ENCODE results near the gene RFT1. TPM values are rescaled to one million over a fixed set of nuclear protein-coding genes. Genes with fewer than 3 reads are reported as not detected.

The RFT1 gene
- total and polyA plus RNA-seq, 4 donors, result 10.8 to 23.1 (median 21.6) TPM

DNA sequence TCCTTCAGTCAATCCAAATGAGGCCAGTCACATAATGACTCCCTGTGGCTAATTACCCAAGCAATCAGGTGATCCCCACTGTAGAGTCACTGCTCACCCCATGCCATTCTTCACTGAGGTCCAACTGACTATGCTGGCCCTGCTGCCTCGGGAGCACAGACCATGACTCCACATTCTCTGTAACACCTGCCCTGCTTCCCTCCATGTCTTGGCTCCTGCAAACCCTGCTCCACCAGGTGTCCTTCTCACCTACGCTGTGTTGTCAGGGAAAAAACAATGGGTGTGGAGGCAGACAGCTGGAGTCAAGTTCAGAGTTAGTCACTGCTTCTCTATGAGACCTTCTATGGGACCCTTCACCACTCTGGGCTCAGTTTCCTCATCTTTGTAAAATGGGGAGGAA, 78.3 kb downstream of the RFT1 start:
- Histone ChIP-seq H3K9ac (ENCODE audit: insufficient read depth in 1 of 2, low read length in 2 of 2) (no peak overlapping the region), H3K4me1 (ENCODE audit: control insufficient read depth in 5 of 5, insufficient read depth in 5 of 5, low read length in 5 of 5) (no peaks in the 10 kb centered on the region), H3K27ac (ENCODE audit: low read depth in 1 of 2, low read length in 1 of 2) (no peak overlapping the region), H3K36me3 (ENCODE audit: control insufficient read depth in 4 of 4, insufficient read depth in 4 of 4, low read length in 4 of 4) (no peaks in the 10 kb centered on the region), H3K27me3 (ENCODE audit: control insufficient read depth in 3 of 3, insufficient read depth in 3 of 3, low read length in 2 of 3) (peaks cover 0 to 4% (median 0%) of the 10 kb centered on the region in 3 donors), H3K4me3 (no peak overlapping the region), H3K9me3 (ENCODE audit: control insufficient read depth in 4 of 4, insufficient read depth in 3 of 4, low read length in 3 of 4) (no peaks in the 10 kb centered on the region)
- ATAC-seq (ENCODE audit: insufficient read depth, low FRiP score) (no peak), DNase-seq (no peak)
- 92 to 94% methylated on average over 2 of the region's 2 CpGs for WGBS, 2 donors
- TF ChIP-seq, protein P1, sequence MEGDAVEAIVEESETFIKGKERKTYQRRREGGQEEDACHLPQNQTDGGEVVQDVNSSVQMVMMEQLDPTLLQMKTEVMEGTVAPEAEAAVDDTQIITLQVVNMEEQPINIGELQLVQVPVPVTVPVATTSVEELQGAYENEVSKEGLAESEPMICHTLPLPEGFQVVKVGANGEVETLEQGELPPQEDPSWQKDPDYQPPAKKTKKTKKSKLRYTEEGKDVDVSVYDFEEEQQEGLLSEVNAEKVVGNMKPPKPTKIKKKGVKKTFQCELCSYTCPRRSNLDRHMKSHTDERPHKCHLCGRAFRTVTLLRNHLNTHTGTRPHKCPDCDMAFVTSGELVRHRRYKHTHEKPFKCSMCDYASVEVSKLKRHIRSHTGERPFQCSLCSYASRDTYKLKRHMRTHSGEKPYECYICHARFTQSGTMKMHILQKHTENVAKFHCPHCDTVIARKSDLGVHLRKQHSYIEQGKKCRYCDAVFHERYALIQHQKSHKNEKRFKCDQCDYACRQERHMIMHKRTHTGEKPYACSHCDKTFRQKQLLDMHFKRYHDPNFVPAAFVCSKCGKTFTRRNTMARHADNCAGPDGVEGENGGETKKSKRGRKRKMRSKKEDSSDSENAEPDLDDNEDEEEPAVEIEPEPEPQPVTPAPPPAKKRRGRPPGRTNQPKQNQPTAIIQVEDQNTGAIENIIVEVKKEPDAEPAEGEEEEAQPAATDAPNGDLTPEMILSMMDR (IDR thresholded peaks at IDR 0.05; ENCODE audit: control extremely low read depth, extremely low read depth), result no peak

DNA sequence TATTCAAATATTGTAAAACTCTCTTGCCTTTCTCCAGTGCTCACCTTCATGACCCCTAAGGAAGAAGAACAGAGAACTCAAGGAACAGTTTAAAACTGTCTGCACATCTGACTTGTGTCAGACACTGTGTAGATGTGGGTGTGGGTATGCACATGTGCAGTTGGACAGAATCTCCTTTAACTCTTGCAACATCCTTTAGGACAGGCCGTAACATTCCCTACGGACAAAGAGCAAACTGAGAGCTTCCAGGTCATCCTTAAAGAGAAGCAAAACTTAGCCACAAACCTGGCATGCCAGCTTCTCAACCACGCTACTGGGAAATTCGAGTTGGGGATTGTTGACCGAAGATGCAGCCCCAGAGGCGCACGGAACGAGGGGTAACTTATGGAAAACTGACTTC, 80.2 kb downstream of the RFT1 start:
- Histone ChIP-seq H3K27ac (ENCODE audit: low read depth in 1 of 2, low read length in 1 of 2) (no peak overlapping the region), H3K36me3 (ENCODE audit: control insufficient read depth in 4 of 4, insufficient read depth in 4 of 4, low read length in 4 of 4) (no peaks in the 10 kb centered on the region), H3K4me1 (ENCODE audit: control insufficient read depth in 5 of 5, insufficient read depth in 5 of 5, low read length in 5 of 5) (peaks cover 0 to 4% (median 0%) of the 10 kb centered on the region in 5 donors), H3K27me3 (ENCODE audit: control insufficient read depth in 3 of 3, insufficient read depth in 3 of 3, low read length in 2 of 3) (peaks cover 0 to 4% (median 0%) of the 10 kb centered on the region in 3 donors), H3K9ac (ENCODE audit: insufficient read depth in 1 of 2, low read length in 2 of 2) (no peak overlapping the region), H3K4me3 (no peak overlapping the region), H3K9me3 (ENCODE audit: control insufficient read depth in 4 of 4, insufficient read depth in 3 of 4, low read length in 3 of 4) (no peaks in the 10 kb centered on the region)
- ATAC-seq (ENCODE audit: insufficient read depth, low FRiP score) (no peak), DNase-seq (no peak)
- WGBS, 2 donors, result 90 to 93% methylated on average over 8 of the region's 8 CpGs
- TF ChIP-seq, protein P1 (IDR thresholded peaks at IDR 0.05; ENCODE audit: control extremely low read depth, extremely low read depth), result no peak

DNA sequence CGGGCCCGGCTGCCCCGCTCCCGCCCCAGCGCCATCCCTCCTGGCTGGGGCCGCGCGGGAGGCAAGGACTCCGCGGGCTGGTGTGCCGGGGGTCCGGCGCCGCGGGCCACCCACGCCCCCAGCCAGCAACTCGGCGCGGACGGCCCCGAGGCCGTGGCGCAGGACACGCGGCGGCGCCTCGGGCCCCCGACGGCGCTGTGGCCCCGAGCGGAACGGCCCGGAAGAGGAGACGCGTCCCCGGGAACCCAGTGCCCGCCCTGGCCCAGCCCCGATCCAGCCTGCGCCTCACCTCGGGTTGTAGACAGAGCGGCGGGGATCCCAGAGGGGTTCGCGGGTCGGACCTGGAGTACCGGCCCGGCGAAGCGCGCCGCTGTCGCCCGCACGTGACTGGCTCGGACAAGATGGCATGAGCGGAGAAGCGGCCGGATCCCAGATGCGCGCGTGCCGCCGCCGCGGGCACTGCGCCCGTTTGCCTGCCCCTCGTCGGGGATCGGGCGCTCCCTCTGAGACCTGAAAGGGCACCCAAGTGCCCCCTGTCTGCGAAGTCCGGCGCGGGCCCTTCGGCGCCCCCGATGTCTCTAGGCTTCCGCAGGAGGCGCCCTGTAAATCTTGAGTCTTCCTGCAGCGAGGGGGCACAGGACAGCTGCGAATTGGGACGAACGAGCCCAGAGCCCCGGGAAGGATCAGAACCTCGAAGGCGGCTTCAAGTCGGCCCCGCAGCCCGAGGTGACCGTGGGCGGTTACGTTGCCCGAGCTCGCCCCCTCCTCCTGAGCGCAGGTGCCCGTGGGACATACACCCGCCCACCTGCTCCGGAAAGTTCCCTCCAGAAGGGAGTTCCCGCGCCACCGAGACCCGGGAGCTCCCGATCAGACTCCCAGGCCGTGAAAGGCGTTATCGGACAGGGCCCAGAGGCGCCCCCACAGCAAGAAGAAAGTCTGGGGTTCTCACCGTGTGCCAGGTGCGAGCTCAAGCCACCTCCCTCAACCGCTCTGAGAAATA, 83.8 kb downstream of the RFT1 start:
- peak; percentile 40 to 68 (median 47) for DNase-seq
- WGBS, 2 donors, result 3 to 4% methylated on average over 71 to 113 of the region's 113 CpGs
- H3K9ac ChIP-seq (ENCODE audit: insufficient read depth in 1 of 2, low read length in 2 of 2), result no peak overlapping the region
- H3K9me3 ChIP-seq (ENCODE audit: control insufficient read depth in 4 of 4, insufficient read depth in 3 of 4, low read length in 3 of 4), result no peaks in the 10 kb centered on the region
- peak overlapping the region; percentile 76 for H3K4me3 ChIP-seq
- peak overlapping the region; percentile 5 to 98 for H3K27ac ChIP-seq (ENCODE audit: low read depth in 1 of 2, low read length in 1 of 2)
- TF ChIP-seq, protein P1 (IDR thresholded peaks at IDR 0.05; ENCODE audit: control extremely low read depth, extremely low read depth), result no peak
- H3K36me3 ChIP-seq (ENCODE audit: control insufficient read depth in 4 of 4, insufficient read depth in 4 of 4, low read length in 4 of 4), result no peaks in the 10 kb centered on the region
- peak; percentile 13 for ATAC-seq (ENCODE audit: insufficient read depth, low FRiP score)
- H3K4me1 ChIP-seq (ENCODE audit: control insufficient read depth in 5 of 5, insufficient read depth in 5 of 5, low read length in 5 of 5), result peaks cover 0 to 10% (median 7%) of the 10 kb centered on the region in 5 donors
- peaks cover 0 to 4% (median 0%) of the 10 kb centered on the region in 3 donors for H3K27me3 ChIP-seq (ENCODE audit: control insufficient read depth in 3 of 3, insufficient read depth in 3 of 3, low read length in 2 of 3)

Data from lung (tissue), 12 donors.